Spinal cord (tissue), 10 donors: ENCODE data around the gene FBXO38. TPM values are rescaled to one million over a fixed set of nuclear protein-coding genes. Genes with fewer than 3 reads are reported as not detected.

ENCODE experiments used
- DNase-seq, 6 donors: peaks; one replicate each; pipeline versions ENCODE4 v3.0.0 to v3.0.0-alpha.2; 2013 to 2015; ENCODE audit warnings: low spot score in 6 of 6, low read depth in 4 of 6
- H3K27ac ChIP-seq: one replicate; pipeline ENCODE4 v1.5.1; 2013; ENCODE audit warnings: low read depth, low read length, control low read depth
- H3K27me3 ChIP-seq: one replicate; pipeline ENCODE4 v1.6.1; 2013; ENCODE audit warnings: low read length; ENCODE audit not compliant: control insufficient read depth, insufficient read depth
- H3K36me3 ChIP-seq: one replicate; pipeline ENCODE4 v1.6.1; 2013; ENCODE audit warnings: low read length; ENCODE audit not compliant: control insufficient read depth, insufficient read depth
- H3K4me1 ChIP-seq: one replicate; pipeline ENCODE4 v1.6.1; 2013; ENCODE audit warnings: low read length; ENCODE audit not compliant: control insufficient read depth, insufficient read depth
- H3K4me3 ChIP-seq: one replicate; pipeline ENCODE4 v1.5.1; 2013; ENCODE audit warnings: low read depth, low read length, control low read depth
- H3K9me3 ChIP-seq: one replicate; pipeline ENCODE4 v1.6.1; 2013; ENCODE audit warnings: low read length; ENCODE audit not compliant: control insufficient read depth, insufficient read depth
- WGBS: methylation state at CpG from one replicate; pipeline ENCODE4 v1.1.5; 2013; ENCODE audit warnings: missing lambda C conversion rate; ENCODE audit not compliant: insufficient coverage; 5-methylcytosine and 5-hydroxymethylcytosine counted together
- polyA plus RNA-seq, 2 donors: library from polyadenylated mRNA; unstranded; fragments of 120-200 nt; gene quantifications; one replicate each; pipeline ENCODE4 v1.2.1, GENCODE V29; 2013; ENCODE audit not compliant: insufficient read length in 2 of 2
- total RNA-seq, 2 donors: library from RNA; depleted of rRNA in 1 of 2; stranded (reverse); fragments of 120-200 nt in 1 of 2; fragments of >200 nt in 1 of 2; gene quantifications; one replicate each; pipeline versions ENCODE4 v1.2.3 to v1.2.4, GENCODE V29; 2013 to 2014
- donor health status: healthy.

FBXO38 gene
- total and polyA plus RNA-seq, 4 donors, result 29.3 to 73.5 (median 42.4) TPM

- DNase-seq, result no peak
- Histone ChIP-seq H3K4me1 (no peaks in the 10 kb centered on the region), H3K4me3 (no peak overlapping the region), H3K27ac (no peak overlapping the region), H3K9me3 (no peaks in the 10 kb centered on the region), H3K27me3 (no peaks in the 10 kb centered on the region), H3K36me3 (peaks cover 3% of the 10 kb centered on the region)
- WGBS, result no CpG with 5 or more reads among the region's 2 CpGs
Observed at GRCh38 chr5:148395031-148395430, 11.3 kb downstream of the FBXO38 start.

DNA sequence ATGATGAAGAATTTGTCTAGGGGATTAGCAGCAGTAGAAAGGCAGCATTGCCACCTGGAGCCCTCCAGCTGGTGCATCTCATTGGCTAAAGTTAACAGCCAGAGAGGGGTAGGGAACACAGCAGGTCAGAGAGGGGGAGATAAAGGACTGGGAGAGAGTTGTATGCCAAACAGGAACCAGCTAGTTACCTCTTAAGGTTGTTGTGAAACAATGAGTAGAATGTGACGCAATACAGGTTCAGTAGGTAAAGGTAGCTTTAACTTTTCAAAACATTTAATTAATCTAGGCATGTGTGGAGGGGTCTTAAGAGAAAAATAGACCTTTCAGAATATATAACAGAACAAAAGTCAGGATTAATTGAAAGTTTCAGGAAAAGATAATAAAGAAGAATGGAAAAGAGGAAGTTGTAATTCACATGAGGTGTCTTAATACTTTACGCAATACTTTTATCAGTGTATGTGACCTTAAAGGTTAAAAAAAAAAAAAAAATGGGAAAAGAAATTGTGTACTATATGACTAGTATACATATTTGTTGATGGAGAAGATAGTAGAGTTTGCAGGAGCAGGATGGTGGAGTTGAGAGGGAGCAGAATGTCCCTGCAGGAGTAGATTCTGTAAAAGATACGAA lies 14.3 kb downstream of the FBXO38 start:
- whole genome bisulfite sequencing, result no CpG with 5 or more reads among the region's 3 CpGs
- Histone ChIP-seq H3K4me3 (no peak overlapping the region), H3K36me3 (peaks cover 3% of the 10 kb centered on the region), H3K9me3 (no peaks in the 10 kb centered on the region), H3K27me3 (no peaks in the 10 kb centered on the region), H3K4me1 (no peaks in the 10 kb centered on the region), H3K27ac (no peak overlapping the region)
- no peak for DNase-seq

DNA sequence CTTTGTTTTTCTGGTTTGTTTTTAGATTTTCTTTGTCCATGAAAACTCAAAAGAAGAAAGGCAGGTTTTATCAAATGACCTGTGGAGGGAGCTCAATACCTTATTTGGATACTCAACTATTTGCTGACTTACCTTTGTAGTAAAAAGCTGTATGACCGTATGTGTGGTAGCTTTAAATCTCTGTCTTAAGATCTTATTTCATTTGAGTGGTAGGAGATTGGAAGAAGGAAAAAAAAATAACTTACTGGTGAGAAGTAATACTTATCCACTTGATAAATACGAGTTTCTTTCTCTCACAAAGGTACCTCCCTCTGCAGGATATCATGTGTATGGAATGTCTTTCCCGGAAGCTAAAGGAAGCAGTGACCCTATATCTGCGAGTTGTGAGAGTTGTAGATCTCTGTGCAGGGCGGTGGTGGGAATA lies 15.0 kb downstream of the FBXO38 start:
- Histone ChIP-seq H3K4me3 (no peak overlapping the region), H3K27ac (no peak overlapping the region), H3K4me1 (no peaks in the 10 kb centered on the region), H3K9me3 (no peaks in the 10 kb centered on the region), H3K27me3 (no peaks in the 10 kb centered on the region), H3K36me3 (peaks cover 3% of the 10 kb centered on the region)
- WGBS, result 83% methylated on average over 3 of the region's 5 CpGs
- no peak for DNase-seq

GRCh38 chr5:148401604-148402003 lies 17.8 kb downstream of the FBXO38 start:
- H3K27ac ChIP-seq, result no peak overlapping the region
- no peaks in the 10 kb centered on the region for H3K9me3 ChIP-seq
- no CpG with 5 or more reads among the region's 2 CpGs for whole genome bisulfite sequencing
- peaks cover 1% of the 10 kb centered on the region for H3K36me3 ChIP-seq
- H3K4me3 ChIP-seq, result no peak overlapping the region
- no peaks in the 10 kb centered on the region for H3K4me1 ChIP-seq
- H3K27me3 ChIP-seq, result no peaks in the 10 kb centered on the region
- no peak for DNase-seq

DNA sequence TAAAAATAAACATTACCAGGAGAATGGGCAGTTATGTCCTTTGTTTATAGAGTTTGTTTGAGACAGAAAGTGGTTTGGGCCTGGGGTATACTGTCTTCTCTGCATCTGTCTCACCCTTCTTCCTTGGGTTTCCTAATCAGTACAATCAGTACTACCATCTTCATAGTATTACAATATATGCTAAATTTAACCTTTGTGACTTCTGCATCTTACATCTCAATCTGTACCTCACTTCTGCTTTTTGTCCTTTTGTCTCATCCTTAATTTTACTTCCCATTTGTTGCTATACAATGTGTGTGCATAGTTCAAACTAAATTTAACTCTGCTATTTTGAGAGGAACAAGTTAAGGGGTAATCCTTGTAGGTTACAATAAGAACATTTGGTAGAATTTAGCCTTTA lies 19.6 kb downstream of the FBXO38 start:
- Histone ChIP-seq H3K4me3 (no peak overlapping the region), H3K4me1 (no peaks in the 10 kb centered on the region), H3K27me3 (no peaks in the 10 kb centered on the region), H3K27ac (no peak overlapping the region), H3K36me3 (peaks cover 4% of the 10 kb centered on the region), H3K9me3 (no peaks in the 10 kb centered on the region)
- no peak for DNase-seq

DNA sequence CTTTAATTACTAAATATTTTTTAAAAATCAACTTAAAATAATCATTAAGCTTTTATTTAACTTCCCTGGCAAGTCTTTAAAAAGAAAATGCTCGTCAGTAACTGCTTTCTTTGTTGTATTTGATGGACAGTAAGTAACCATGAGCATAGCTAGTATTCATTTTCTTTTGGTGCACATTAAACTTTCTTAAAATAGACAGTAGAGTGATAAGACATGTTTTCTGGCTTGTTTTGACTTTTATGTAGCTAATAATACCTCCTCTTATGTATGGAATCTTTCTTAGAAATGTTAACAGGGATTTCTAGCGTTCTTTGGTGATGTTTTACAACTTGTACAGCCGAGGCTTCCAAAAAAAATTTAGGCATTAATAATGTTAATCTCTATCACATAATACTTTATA lies 22.6 kb downstream of the FBXO38 start:
- H3K36me3 ChIP-seq, result peaks cover 4% of the 10 kb centered on the region
- no peak for DNase-seq
- H3K4me3 ChIP-seq, result no peak overlapping the region
- no peaks in the 10 kb centered on the region for H3K9me3 ChIP-seq
- WGBS, result no CpG with 5 or more reads among the region's 3 CpGs
- H3K27me3 ChIP-seq, result no peaks in the 10 kb centered on the region
- no peaks in the 10 kb centered on the region for H3K4me1 ChIP-seq
- no peak overlapping the region for H3K27ac ChIP-seq

DNA sequence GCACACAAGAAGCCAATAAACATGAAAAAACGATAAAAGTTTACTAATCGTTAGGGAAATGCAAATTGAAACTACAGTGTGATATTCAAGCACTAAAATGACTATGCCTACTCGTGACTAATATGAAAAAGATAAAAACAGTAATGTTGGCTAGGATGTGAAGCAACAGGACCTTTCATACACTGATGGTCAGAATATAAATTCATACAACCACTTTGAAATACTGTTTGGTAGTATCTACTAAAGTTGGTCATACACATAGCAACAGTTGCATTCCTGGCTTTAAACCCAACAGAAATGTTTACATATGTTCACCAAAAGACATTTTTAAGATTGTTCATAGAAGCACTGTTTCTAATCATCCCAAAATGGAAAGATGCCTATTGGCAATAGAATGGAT lies 24.3 kb downstream of the FBXO38 start:
- no peaks in the 10 kb centered on the region for H3K9me3 ChIP-seq
- no peak overlapping the region for H3K27ac ChIP-seq
- 100% methylated on average over 1 of the region's 3 CpGs for WGBS
- no peaks in the 10 kb centered on the region for H3K27me3 ChIP-seq
- H3K4me1 ChIP-seq, result no peaks in the 10 kb centered on the region
- DNase-seq, result no peak
- no peak overlapping the region for H3K4me3 ChIP-seq
- peaks cover 4% of the 10 kb centered on the region for H3K36me3 ChIP-seq

DNA sequence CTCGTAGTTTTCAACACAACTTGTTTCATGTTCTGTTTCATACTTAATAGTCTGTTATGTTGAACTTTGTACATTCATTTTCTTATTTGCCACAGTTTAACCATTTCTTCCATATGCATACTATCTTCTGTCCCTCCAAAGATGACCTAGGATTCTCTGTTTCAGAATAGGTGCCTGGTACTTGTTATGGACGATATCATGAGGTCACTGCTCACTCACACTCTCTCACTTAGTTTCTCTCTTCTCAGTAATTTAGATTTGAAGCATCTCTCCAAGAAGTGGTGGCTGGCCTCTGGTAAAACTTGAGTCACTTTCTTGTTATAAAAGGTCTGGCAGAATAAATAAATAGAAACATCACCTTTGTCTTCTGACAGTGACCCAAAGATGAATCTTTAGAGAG lies 28.4 kb downstream of the FBXO38 start:
- no peak for DNase-seq
- WGBS, result no CpG with 5 or more reads among the region's 2 CpGs
- Histone ChIP-seq H3K27ac (no peak overlapping the region), H3K4me1 (no peaks in the 10 kb centered on the region), H3K36me3 (peaks cover 4% of the 10 kb centered on the region), H3K4me3 (no peak overlapping the region), H3K27me3 (no peaks in the 10 kb centered on the region), H3K9me3 (no peaks in the 10 kb centered on the region)

DNA sequence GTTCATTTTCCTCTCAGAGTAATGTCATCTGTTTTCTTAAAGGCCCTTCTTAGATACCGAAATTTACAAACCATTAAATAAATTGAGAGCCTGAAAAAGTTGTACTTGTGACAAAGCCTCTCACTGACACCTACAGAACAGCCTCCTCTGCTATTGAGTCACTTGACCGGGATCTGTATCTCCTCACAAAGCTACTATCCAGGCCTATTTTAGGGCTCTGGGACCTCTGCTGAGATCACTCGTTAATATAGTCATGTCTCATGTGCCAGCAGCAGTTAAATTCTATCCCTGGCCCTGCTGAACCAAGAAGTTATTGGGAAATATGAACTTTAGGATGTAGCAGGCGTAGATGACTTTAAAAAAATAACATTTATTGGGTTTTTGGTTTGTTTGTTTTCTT lies 31.1 kb downstream of the FBXO38 start:
- no peak for DNase-seq
- Histone ChIP-seq H3K36me3 (peaks cover 3% of the 10 kb centered on the region), H3K4me3 (no peak overlapping the region), H3K4me1 (no peaks in the 10 kb centered on the region), H3K27me3 (no peaks in the 10 kb centered on the region), H3K27ac (no peak overlapping the region), H3K9me3 (no peaks in the 10 kb centered on the region)
- WGBS, result no CpG with 5 or more reads among the region's 4 CpGs

- WGBS, result no CpG with 5 or more reads among the region's 1 CpG
- DNase-seq, result no peak
- no peak overlapping the region for H3K27ac ChIP-seq
- H3K4me1 ChIP-seq, result no peaks in the 10 kb centered on the region
- H3K9me3 ChIP-seq, result no peaks in the 10 kb centered on the region
- H3K4me3 ChIP-seq, result no peak overlapping the region
- peaks cover 9% of the 10 kb centered on the region for H3K36me3 ChIP-seq
- H3K27me3 ChIP-seq, result no peaks in the 10 kb centered on the region
Observed at GRCh38 chr5:148416416-148416815, 32.7 kb downstream of the FBXO38 start.
